ENCODE data around the gene RBP3.

RBP3 gene

GRCh38 chr10:47319784-47320183, 28.4 kb upstream of the RBP3 start:
- no peak for DNase-seq (ENCODE audit: low spot score)

GRCh38 chr10:47320812-47321211, 27.4 kb upstream of the RBP3 start:
- no peak for DNase-seq (ENCODE audit: low spot score)

- no peak for DNase-seq (ENCODE audit: low spot score)
Observed at GRCh38 chr10:47321521-47322195, 26.5 kb upstream of the RBP3 start.

DNA sequence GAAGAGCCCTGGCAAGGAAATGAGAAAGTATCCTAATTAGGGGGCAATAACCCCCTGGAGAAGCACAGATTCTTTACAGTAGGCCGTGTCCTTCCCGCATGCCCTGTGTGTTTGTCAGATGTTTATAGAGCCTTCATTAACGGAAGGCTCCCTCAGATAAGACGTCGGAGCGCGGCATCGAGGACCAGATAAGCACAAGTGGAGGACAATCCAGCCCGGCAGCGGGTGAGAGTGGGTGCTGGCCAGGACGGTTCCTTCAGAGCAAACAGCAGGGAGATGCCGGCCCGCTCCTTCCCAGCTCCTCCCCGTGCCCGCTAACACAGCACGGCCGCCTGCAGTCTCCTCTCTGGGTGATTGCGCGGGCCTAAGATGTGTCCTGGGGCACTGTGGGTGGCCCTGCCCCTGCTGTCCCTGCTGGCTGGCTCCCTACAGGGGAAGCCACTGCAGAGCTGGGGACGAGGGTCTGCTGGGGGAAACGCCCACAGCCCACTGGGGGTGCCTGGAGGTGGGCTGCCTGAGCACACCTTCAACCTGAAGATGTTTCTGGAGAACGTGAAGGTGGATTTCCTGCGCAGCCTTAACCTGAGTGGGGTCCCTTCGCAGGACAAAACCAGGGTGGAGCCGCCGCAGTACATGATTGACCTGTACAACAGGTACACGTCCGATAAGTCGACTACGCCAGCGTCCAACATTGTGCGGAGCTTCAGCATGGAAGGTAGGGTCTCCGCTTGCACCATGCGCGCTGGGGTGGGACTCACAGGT, 25.7 kb upstream of the RBP3 start, which contains the start of gene GDF2:
Gene GDF2 (plus strand): TSS at position 155 of the 762 bp plus-strand sequence. CDS start 215 bp downstream, at position 370.
- no peak for DNase-seq (ENCODE audit: low spot score)

DNA sequence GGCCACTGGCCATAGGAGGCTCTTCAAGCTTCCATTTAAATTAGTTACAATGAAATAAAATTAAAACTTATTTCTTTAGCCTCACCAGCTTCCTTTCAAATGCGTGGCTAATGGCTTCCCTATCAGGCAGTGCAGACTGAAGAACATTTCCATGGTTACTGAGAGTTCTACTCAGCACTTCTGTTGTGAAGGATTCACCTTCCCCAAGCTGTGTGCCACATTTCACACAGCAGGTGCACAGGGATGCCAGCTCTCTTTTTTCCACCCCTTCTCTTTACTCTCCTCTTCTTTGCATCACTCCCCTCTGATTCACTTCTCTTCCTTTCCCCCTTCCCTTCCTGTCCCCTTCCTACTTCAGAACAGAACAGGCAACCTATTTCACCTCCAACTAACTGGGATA, 25.1 kb upstream of the RBP3 start:
- no peak for DNase-seq (ENCODE audit: low spot score)

DNA sequence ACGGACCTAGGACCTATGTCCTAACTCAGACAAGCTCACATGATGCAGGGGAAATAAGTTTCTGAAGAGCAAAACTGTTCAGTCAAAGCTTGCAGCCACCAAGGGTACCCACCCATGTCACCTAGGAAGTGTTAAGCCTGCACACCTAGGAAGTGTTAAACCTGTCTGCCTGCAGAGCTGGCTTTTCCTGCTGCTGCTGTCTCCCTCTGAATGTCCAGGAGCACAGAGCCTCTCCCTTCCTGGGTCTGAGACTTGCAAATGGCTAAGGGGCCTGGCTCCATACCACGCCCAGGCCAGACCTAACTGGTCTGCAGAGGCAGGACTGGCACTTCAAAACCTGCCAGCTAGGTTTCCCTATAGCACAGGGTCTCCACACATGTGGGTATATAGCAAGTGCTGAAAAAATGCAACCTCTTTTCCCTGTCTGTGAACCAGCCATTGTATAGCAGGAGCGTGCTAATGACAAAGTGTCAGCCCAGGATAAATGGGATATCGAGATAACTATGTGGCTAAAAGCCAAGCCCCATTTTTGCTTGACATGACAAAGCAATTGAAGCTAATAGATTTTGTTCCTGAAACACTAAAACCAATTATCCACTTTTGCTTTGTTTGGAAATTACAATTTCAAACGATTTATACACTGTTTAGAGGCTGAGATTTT, 24.4 kb upstream of the RBP3 start:
- DNase-seq (ENCODE audit: low spot score): no peak

DNA sequence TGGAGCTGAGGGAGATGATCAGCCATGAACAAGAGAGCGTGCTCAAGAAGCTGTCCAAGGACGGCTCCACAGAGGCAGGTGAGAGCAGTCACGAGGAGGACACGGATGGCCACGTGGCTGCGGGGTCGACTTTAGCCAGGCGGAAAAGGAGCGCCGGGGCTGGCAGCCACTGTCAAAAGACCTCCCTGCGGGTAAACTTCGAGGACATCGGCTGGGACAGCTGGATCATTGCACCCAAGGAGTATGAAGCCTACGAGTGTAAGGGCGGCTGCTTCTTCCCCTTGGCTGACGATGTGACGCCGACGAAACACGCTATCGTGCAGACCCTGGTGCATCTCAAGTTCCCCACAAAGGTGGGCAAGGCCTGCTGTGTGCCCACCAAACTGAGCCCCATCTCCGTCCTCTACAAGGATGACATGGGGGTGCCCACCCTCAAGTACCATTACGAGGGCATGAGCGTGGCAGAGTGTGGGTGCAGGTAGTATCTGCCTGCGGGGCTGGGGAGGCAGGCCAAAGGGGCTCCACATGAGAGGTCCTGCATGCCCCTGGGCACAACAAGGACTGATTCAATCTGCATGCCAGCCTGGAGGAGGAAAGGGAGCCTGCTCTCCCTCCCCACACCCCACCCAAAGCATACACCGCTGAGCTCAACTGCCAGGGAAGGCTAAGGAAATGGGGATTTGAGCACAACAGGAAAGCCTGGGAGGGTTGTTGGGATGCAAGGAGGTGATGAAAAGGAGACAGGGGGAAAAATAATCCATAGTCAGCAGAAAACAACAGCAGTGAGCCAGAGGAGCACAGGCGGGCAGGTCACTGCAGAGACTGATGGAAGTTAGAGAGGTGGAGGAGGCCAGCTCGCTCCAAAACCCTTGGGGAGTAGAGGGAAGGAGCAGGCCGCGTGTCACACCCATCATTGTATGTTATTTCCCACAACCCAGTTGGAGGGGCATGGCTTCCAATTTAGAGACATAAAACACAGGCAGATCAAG, 22.6 kb upstream of the RBP3 start:
- DNase-seq (ENCODE audit: low spot score): no peak

- no peak for DNase-seq (ENCODE audit: low spot score)
Observed at GRCh38 chr10:47326306-47326926, 21.7 kb upstream of the RBP3 start.

DNA sequence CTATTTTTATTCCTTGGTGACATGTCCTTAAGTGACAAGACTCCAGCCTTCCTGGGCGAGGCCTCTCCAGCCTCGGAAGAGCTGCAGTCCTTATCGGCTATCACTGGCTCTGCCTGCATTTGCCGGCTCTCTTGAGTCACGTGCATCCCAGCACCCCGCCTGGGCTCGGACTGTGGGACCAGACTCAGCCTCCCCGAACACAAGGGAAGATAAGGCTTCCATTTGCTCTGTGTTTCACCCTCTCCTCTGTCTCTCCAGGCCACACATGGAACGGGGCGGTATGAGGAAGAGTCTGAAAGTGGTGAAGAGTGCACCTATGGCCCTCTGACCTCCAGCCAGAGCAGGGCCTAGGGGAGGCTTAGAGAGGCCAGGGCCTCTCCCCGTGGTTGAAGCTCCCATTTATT, 21.2 kb upstream of the RBP3 start:
- DNase-seq (ENCODE audit: low spot score): no peak

GRCh38 chr10:47329855-47330254, 18.3 kb upstream of the RBP3 start:
- DNase-seq (ENCODE audit: low spot score): no peak

DNA sequence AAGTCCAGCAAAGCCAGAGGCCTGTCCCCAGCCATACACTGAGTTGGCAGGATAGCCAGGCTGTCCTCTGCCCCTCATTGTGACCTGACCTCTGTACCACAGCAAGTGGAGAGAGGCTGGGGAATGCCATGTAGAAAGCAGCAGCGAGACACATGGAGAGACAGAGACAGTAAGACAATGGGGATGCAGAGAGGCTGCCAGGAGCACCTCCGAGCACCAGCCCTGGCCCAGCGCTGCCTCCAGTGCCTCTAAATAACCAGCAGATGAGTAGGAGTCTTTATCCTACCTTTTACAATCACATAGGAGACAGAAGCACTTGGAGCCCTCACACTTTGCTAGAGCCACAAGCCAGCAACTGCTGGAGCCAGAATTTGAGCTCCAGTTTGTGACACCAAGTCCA, 17.8 kb upstream of the RBP3 start:
- DNase-seq (ENCODE audit: low spot score): no peak

- no peak for DNase-seq (ENCODE audit: low spot score)
Observed at GRCh38 chr10:47330804-47331203, 17.4 kb upstream of the RBP3 start.

DNA sequence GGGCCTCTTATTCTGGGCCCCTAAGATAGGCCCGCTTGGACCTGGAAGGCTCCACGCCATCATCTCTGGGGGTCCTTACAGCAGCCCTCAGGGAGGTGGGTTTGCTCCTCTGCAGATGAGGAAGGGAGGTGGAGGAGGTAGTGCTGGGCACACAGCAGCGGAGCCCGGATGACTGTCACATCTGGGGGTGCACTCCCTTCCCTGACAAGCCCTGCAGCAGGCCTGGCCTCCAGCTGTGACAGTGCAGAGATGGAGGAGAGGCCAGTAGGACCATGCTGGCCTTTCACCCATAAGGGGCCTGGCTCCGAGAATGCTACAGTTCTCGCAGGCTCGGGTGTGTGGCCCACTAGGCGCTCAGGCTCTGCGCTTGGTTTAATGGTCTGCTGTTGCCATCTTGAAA, 16.7 kb upstream of the RBP3 start:
- no peak for DNase-seq (ENCODE audit: low spot score)

- DNase-seq (ENCODE audit: low spot score): no peak
Observed at GRCh38 chr10:47331954-47332353, 16.2 kb upstream of the RBP3 start.

DNA sequence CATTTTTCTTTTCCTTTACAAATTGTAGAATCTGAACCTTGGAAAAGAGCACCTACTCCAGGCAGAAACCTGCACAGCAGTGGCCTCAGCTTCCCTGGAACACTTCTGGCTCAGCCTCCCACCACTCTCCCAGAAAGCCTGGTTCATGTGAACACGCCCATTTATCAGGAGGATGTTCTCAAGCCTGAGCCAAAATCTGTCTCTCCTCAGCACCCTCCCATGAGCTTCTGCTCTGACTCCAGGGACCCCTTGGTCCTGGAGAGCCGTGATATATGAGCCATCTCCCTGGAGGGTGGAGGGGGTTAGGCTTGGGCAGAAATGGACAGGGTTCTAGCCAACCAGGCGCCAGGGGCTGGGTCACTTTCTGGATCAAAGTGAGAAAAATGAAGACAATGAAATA, 15.8 kb upstream of the RBP3 start:
- no peak for DNase-seq (ENCODE audit: low spot score)

DNA sequence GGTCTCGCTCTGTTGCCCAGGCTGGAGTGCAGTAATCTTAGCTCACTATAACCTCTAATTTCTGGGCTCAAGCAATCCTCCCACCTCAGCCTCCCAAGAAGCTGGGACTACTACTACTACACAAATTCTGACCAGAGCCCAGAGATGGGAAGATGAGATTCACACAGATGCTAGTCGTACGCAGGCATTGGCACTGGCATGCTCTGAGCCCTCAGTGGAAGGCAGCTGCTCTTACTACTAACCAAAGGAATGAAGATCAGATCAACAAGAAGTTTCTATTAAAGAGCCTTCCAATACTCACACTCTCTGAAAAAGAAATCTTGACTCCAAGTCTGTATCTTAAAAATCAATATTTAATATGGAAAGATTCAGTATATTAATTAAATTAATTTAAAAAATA, 15.2 kb upstream of the RBP3 start:
- DNase-seq (ENCODE audit: low spot score): no peak

DNA sequence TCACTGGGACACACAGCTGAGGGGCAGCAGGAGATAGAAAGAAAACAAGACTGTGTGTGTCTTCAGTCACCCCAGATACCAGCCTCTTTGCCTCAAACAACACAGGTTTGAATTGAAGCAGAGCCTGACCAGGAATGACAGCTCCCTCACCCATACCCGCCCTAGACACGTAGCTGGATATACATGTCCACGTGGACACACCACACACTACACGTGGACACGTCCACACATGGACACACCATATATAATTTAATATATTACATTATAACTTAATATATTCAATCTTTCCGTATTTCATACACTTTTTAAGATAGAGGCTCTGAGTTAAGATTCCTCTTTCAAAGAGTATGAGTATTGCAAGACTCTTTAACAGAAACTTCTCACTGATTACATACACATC, 14.6 kb upstream of the RBP3 start:
- no peak for DNase-seq (ENCODE audit: low spot score)

- DNase-seq (ENCODE audit: low spot score): no peak
Observed at GRCh38 chr10:47334466-47335295, 13.5 kb upstream of the RBP3 start.

DNA sequence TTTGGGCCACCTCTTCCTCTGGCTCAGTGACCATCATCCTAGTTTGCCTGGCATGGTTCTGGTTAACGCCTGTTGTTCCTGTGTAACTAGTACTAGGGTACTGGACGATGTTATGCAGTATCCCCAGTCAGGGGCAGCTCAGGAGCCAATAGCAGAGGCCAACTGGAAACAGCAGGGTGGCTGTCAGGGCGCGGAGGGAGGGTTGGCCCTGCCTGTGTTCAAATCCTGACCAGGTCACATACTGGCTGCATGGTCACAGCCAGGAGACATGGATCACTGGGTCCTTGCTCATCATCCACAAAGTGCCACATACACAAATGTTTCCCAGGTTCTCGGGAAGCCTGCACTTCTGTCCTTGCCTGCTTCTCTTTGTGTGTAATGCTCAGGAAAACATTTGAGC, 12.3 kb upstream of the RBP3 start:
- DNase-seq (ENCODE audit: low spot score): no peak

DNA sequence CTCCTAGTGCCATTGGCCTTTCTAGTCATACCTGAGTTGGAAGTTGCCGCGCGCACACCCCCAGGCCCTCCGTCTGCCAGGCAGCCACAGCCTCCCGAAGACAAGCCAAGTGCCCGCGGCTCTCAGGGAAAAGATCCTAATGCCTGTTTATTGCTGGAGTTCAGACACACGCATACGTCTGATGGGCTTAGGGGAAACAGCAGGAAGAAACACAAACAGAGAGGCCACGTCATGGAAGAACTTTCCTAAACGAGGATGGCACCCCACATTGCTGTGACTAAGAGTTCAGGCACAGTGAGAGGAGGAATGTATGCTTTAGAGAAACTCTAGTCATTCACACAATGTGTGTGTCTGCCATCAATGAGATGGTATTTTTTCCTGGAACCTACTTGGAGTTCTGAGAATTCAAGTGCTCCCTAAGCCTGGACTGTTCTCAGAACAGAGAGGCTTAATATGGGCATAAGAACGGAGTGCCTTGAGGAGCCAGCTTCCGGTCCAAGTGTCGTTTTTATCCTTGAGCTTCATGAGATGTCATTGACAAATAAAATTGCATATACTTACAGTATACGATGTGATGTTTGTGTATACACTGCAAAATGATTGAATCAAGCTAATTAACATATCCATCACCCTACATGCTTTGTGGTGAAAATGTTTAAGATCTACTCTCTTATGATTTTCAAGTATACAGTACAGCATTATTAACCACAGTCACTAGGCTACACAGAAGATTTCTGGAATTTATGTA, 11.6 kb upstream of the RBP3 start:
- no peak for DNase-seq (ENCODE audit: low spot score)

Data from CD4-positive, alpha-beta T cell treated with Interleukin-2 at 100 ng/mL for 4 hours (primary cell).